SK-N-SH (cell line): ENCODE data around the gene CANT1. TPM values are rescaled to one million over a fixed set of nuclear protein-coding genes. Genes with fewer than 3 reads are reported as not detected.

ENCODE experiments used
- CTCF ChIA-PET: fragments of 300-600, 350-600 bp; formaldehyde crosslinking; extraction: SDS; loops from one replicate; lab custom pipeline; 2021; lab: Yijun Ruan, JAX
- POLR2A ChIA-PET: fragments of 350-600 bp; sonication (Branson Sonifier 250); formaldehyde crosslinking; extraction: SDS; loops from one replicate; lab custom pipeline; 2020; ENCODE audit warnings: antibody characterized with exemption, inconsistent platforms; lab: Yijun Ruan, JAX
- DNase-seq: peaks from one replicate; pipeline ENCODE4 v3.0.0; 2012
- H2AFZ ChIP-seq: fragments of 200-600 bp; sonication (generic); 2 replicates; pipeline ENCODE4 v1.8.1; 2016; ENCODE audit warnings: antibody characterized with exemption, mild to moderate bottlenecking, low read depth
- H3F3A ChIP-seq: fragments of 200-600 bp; sonication (generic); replicated peaks from 2 replicates; pipeline ENCODE3; 2016; ENCODE audit warnings: antibody characterized with exemption, mild to moderate bottlenecking; ENCODE audit not compliant: insufficient read depth
- H3K27ac ChIP-seq, 2 experiments: fragments of 200-500 bp in 1 of 2; fragments of 200-600 bp in 1 of 2; sonication (Bioruptor generic) in 1 of 2; sonication (generic), shearing (Covaris generic) in 1 of 2; 2 replicates each; pipeline versions ENCODE4 v1.5.1 to v1.6.1; 2014 to 2016; ENCODE audit warnings: low read depth in 2 of 2, inconsistent platforms in 1 of 2, low read length in 1 of 2, mild to moderate bottlenecking in 1 of 2, mixed read lengths in 1 of 2
- H3K27me3 ChIP-seq: fragments of 200-600 bp; sonication (generic), shearing (Covaris generic); 2 replicates; pipeline ENCODE4 v1.6.1; 2016; ENCODE audit warnings: mixed run types; ENCODE audit not compliant: insufficient read depth
- H3K36me3 ChIP-seq, 2 experiments: fragments of 200-500 bp in 1 of 2; fragments of 200-600 bp in 1 of 2; sonication (Bioruptor generic) in 1 of 2; sonication (generic) in 1 of 2; replicated peaks in 1 of 2; 2 replicates each; pipeline versions ENCODE3 to v1.5.1; 2014 to 2016; ENCODE audit warnings: low read length in 1 of 2, mild to moderate bottlenecking in 1 of 2; ENCODE audit not compliant: insufficient read depth in 2 of 2, control insufficient read depth in 1 of 2
- H3K4me1 ChIP-seq, 2 experiments: fragments of 200-500 bp in 1 of 2; fragments of 200-600 bp in 1 of 2; sonication (Bioruptor generic) in 1 of 2; sonication (generic), shearing (Covaris generic) in 1 of 2; 2 replicates each; pipeline versions ENCODE4 v1.5.1 to v1.6.1; 2014 to 2016; ENCODE audit warnings: low read depth in 1 of 2, low read length in 1 of 2, mixed run types in 1 of 2; ENCODE audit not compliant: insufficient read depth in 2 of 2, control insufficient read depth in 1 of 2
- H3K4me2 ChIP-seq: fragments of 200-600 bp; sonication (generic), shearing (Covaris generic); 2 replicates; pipeline ENCODE4 v1.6.1; 2017; ENCODE audit warnings: mixed run types
- H3K4me3 ChIP-seq, 2 experiments: fragments of 200-500 bp in 1 of 2; fragments of 200-600 bp in 1 of 2; sonication (Bioruptor generic) in 1 of 2; sonication (generic), shearing (Covaris generic) in 1 of 2; 2 replicates each; pipeline versions ENCODE4 v1.5.1 to v1.8.1; 2014 to 2016; ENCODE audit warnings: low read depth in 2 of 2, inconsistent platforms in 1 of 2, low read length in 1 of 2, mild to moderate bottlenecking in 1 of 2, mixed read lengths in 1 of 2, moderate library complexity in 1 of 2
- H3K79me2 ChIP-seq: fragments of 200-600 bp; sonication (generic); 2 replicates; pipeline ENCODE4 v1.8.1; 2017; ENCODE audit warnings: mild to moderate bottlenecking; ENCODE audit not compliant: insufficient read depth
- H3K9ac ChIP-seq: fragments of 200-600 bp; sonication (generic); 2 replicates; pipeline ENCODE4 v1.6.1; 2017; ENCODE audit warnings: mixed run types
- H3K9me2 ChIP-seq: fragments of 200-600 bp; sonication (generic); 2 replicates; pipeline ENCODE4 v1.6.1; 2017; ENCODE audit warnings: mixed run types
- H3K9me3 ChIP-seq: fragments of 200-600 bp; sonication (generic); 2 replicates; pipeline ENCODE4 v1.6.1; 2017; ENCODE audit warnings: mixed run types, mild to moderate bottlenecking, moderate library complexity
- H4K20me1 ChIP-seq: fragments of 200-600 bp; sonication (generic); 2 replicates; pipeline ENCODE4 v1.6.1; 2017; ENCODE audit warnings: mild to moderate bottlenecking, mixed run types; ENCODE audit not compliant: insufficient read depth
- ELF1 ChIP-seq: IDR thresholded peaks from 2 replicates; pipeline ENCODE4 v1.4.0; 2012
- FOXJ3 ChIP-seq: sonication (generic); formaldehyde crosslinking; IDR thresholded peaks from 2 replicates; pipeline ENCODE4 v1.5.1; 2020; ENCODE audit warnings: mild to moderate bottlenecking, missing genetic modification reagents
- FOXM1 ChIP-seq: IDR thresholded peaks from 2 replicates; pipeline ENCODE4 v1.4.0; 2012; ENCODE audit warnings: low read depth, mild to moderate bottlenecking
- GATA2 ChIP-seq: sonication (generic); formaldehyde crosslinking; IDR thresholded peaks from 2 replicates; pipeline ENCODE4 v1.5.0; 2020; ENCODE audit warnings: mild to moderate bottlenecking, missing genetic modification reagents
- JUND ChIP-seq: IDR thresholded peaks from 2 replicates; pipeline ENCODE4 v1.4.0; 2012
- MXI1 ChIP-seq: IDR thresholded peaks from 2 replicates; pipeline ENCODE4 v1.6.1; 2012; ENCODE audit warnings: mild to moderate bottlenecking, low read depth, low read length, improper control_type of control experiment
- NFIC ChIP-seq: IDR thresholded peaks from 2 replicates; pipeline ENCODE4 v1.4.0; 2012; ENCODE audit warnings: borderline replicate concordance
- NRF1 ChIP-seq: IDR thresholded peaks from 2 replicates; pipeline ENCODE4 v1.6.1; 2012; ENCODE audit warnings: low read depth, mild to moderate bottlenecking, low read length
- POLR2AphosphoS5 ChIP-seq: IDR thresholded peaks from 2 replicates; pipeline ENCODE4 v1.6.1; 2012; ENCODE audit warnings: low read depth, low read length
- RAD21 ChIP-seq: IDR thresholded peaks from 2 replicates; pipeline ENCODE4 v1.6.1; 2012; ENCODE audit warnings: mild to moderate bottlenecking, low read length
- RCOR1 ChIP-seq: fragments of 150-350 bp; IDR thresholded peaks from 2 replicates; pipeline ENCODE4 v1.6.1; 2017; ENCODE audit warnings: antibody characterized with exemption, low read length
- RFX5 ChIP-seq: IDR thresholded peaks from 2 replicates; pipeline ENCODE4 v1.6.1; 2012; ENCODE audit warnings: mild to moderate bottlenecking, improper control_type of control experiment, low read length
- SIN3A ChIP-seq: IDR thresholded peaks from 2 replicates; pipeline ENCODE4 v1.6.1; 2012; ENCODE audit warnings: low read depth, mild to moderate bottlenecking, low read length, moderate library complexity, borderline replicate concordance
- TCF12 ChIP-seq: IDR thresholded peaks from 2 replicates; pipeline ENCODE4 v1.4.0; 2012
- WGBS: methylation state at CpG from one replicate; pipeline ENCODE4 v1.1.6; 2017; ENCODE audit warnings: low lambda C conversion rate; 5-methylcytosine and 5-hydroxymethylcytosine counted together
- polyA plus RNA-seq, 3 experiments: library from polyadenylated mRNA; depleted of rRNA; stranded (reverse); fragments of >200 nt; gene quantifications; 2 replicates each; pipeline ENCODE4 v1.2.3, GENCODE V29; 2012
- TF ChIP-seq, protein P1 (sequence below): fragments of 150-350 bp; IDR thresholded peaks from 2 replicates; pipeline ENCODE4 v1.6.1; 2017; ENCODE audit warnings: antibody characterized with exemption, low read length, low read depth, borderline replicate concordance
- TF ChIP-seq, protein P2 (sequence below): fragments of 150-350 bp; IDR thresholded peaks from 2 replicates; pipeline ENCODE4 v1.6.1; 2016; ENCODE audit warnings: mild to moderate bottlenecking, low read depth, low read length
- TF ChIP-seq, protein P3 (sequence below): IDR thresholded peaks from 2 replicates; pipeline ENCODE4 v1.4.0; 2012; ENCODE audit warnings: low read depth
- TF ChIP-seq, protein P4 (sequence below): IDR thresholded peaks from 2 replicates; pipeline ENCODE4 v1.6.1; 2012; ENCODE audit warnings: mild to moderate bottlenecking, low read depth, low read length, moderate library complexity
- TF ChIP-seq, protein P5 (sequence below): IDR thresholded peaks from 2 replicates; pipeline ENCODE4 v1.4.0; 2012; ENCODE audit warnings: low read depth, borderline replicate concordance

Gene CANT1
- polyA plus RNA-seq, 1 of the 3 experiments (the other 2 are of a cell fraction), result 87.4 TPM

DNA sequence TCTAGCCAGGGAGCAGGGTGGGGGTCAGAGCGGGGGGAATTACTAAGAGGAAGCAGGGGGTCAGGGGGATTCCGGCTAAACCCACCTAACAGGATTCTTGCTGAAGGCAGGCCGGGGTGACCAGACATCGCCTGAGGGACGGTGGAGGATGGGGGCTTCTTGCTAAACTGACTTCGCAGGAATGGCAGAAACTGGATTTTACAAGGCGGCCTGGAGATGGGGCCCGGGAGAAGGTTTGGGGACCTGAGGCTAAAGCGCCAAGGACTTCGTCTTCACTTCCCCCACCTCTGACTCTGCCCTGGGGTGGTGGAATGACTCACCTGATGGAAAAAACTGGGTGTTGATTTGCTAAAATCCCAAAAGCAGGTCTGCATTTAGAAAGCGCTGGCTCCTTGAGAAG is 53.3 kb downstream of the CANT1 start:
- CTCF ChIA-PET, result interaction anchor here (1.3 to 26.0 kb wide), 5 partner anchors 12 to 95 kb away, joined by 4 to 458 read pairs (median 18); partner anchors contain the start of gene LGALS3BP

More for the DNA sequence above, 53.3 kb downstream of the CANT1 start:
- Histone ChIP-seq H2AFZ (no peak overlapping the region), H3K9me2 (no peaks in the 10 kb centered on the region), H3K4me1 (peaks cover 8 to 15% of the 10 kb centered on the region in 2 experiments; a peak in 2 of 4 replicates), H4K20me1 (no peaks in the 10 kb centered on the region), H3K27ac (no peak overlapping the region), H3K79me2 (no peaks in the 10 kb centered on the region), H3F3A (peaks cover 4% of the 10 kb centered on the region), H3K9ac (no peak overlapping the region), H3K27me3 (no peaks in the 10 kb centered on the region), H3K36me3 (no peaks in the 10 kb centered on the region), H3K4me3 (no peak overlapping the region), H3K9me3 (no peaks in the 10 kb centered on the region), H3K4me2 (no peak overlapping the region; the same call in 1 of the 2 replicates)
- no peak for DNase-seq
- TF ChIP-seq, protein P1, sequence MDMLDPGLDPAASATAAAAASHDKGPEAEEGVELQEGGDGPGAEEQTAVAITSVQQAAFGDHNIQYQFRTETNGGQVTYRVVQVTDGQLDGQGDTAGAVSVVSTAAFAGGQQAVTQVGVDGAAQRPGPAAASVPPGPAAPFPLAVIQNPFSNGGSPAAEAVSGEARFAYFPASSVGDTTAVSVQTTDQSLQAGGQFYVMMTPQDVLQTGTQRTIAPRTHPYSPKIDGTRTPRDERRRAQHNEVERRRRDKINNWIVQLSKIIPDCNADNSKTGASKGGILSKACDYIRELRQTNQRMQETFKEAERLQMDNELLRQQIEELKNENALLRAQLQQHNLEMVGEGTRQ, result no peak
- no peak for TF ChIP-seq TCF12
- TF ChIP-seq, protein P2, sequence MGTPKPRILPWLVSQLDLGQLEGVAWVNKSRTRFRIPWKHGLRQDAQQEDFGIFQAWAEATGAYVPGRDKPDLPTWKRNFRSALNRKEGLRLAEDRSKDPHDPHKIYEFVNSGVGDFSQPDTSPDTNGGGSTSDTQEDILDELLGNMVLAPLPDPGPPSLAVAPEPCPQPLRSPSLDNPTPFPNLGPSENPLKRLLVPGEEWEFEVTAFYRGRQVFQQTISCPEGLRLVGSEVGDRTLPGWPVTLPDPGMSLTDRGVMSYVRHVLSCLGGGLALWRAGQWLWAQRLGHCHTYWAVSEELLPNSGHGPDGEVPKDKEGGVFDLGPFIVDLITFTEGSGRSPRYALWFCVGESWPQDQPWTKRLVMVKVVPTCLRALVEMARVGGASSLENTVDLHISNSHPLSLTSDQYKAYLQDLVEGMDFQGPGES, result no peak
- TF ChIP-seq, protein P3, sequence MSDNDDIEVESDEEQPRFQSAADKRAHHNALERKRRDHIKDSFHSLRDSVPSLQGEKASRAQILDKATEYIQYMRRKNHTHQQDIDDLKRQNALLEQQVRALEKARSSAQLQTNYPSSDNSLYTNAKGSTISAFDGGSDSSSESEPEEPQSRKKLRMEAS, result no peak
- no peak for TF ChIP-seq RFX5
- TF ChIP-seq, protein P4, sequence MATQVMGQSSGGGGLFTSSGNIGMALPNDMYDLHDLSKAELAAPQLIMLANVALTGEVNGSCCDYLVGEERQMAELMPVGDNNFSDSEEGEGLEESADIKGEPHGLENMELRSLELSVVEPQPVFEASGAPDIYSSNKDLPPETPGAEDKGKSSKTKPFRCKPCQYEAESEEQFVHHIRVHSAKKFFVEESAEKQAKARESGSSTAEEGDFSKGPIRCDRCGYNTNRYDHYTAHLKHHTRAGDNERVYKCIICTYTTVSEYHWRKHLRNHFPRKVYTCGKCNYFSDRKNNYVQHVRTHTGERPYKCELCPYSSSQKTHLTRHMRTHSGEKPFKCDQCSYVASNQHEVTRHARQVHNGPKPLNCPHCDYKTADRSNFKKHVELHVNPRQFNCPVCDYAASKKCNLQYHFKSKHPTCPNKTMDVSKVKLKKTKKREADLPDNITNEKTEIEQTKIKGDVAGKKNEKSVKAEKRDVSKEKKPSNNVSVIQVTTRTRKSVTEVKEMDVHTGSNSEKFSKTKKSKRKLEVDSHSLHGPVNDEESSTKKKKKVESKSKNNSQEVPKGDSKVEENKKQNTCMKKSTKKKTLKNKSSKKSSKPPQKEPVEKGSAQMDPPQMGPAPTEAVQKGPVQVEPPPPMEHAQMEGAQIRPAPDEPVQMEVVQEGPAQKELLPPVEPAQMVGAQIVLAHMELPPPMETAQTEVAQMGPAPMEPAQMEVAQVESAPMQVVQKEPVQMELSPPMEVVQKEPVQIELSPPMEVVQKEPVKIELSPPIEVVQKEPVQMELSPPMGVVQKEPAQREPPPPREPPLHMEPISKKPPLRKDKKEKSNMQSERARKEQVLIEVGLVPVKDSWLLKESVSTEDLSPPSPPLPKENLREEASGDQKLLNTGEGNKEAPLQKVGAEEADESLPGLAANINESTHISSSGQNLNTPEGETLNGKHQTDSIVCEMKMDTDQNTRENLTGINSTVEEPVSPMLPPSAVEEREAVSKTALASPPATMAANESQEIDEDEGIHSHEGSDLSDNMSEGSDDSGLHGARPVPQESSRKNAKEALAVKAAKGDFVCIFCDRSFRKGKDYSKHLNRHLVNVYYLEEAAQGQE, result no peak
- TF ChIP-seq ELF1, result no peak
- TF ChIP-seq FOXM1, result no peak
- no peak for TF ChIP-seq GATA2
- TF ChIP-seq NFIC, result no peak
- TF ChIP-seq RCOR1, result no peak
- no peak for TF ChIP-seq POLR2AphosphoS5
- TF ChIP-seq JUND, result no peak
- TF ChIP-seq, protein P5, sequence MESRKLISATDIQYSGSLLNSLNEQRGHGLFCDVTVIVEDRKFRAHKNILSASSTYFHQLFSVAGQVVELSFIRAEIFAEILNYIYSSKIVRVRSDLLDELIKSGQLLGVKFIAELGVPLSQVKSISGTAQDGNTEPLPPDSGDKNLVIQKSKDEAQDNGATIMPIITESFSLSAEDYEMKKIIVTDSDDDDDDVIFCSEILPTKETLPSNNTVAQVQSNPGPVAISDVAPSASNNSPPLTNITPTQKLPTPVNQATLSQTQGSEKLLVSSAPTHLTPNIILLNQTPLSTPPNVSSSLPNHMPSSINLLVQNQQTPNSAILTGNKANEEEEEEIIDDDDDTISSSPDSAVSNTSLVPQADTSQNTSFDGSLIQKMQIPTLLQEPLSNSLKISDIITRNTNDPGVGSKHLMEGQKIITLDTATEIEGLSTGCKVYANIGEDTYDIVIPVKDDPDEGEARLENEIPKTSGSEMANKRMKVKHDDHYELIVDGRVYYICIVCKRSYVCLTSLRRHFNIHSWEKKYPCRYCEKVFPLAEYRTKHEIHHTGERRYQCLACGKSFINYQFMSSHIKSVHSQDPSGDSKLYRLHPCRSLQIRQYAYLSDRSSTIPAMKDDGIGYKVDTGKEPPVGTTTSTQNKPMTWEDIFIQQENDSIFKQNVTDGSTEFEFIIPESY, result no peak
- no peak for TF ChIP-seq FOXJ3 (CRISPR knock-in tag)
- no peak for TF ChIP-seq MXI1
- TF ChIP-seq SIN3A, result no peak
- no peak for TF ChIP-seq NRF1
- TF ChIP-seq RAD21, result no peak
- POLR2A ChIA-PET, result no interaction called here
- 88% methylated on average over 11 of the region's 11 CpGs for WGBS
